GM19025 (cell line): ENCODE measurements around the gene SIGLECL1.

Experiments
- ATAC-seq: cut with Tn5 transposase; IDR thresholded peaks from one replicate; pipeline ENCODE4 v1.9.1; 2021; ENCODE audit warnings: mild to moderate bottlenecking, low read depth, moderate library complexity; ENCODE audit not compliant: unreplicated experiment

SIGLECL1 gene

DNA sequence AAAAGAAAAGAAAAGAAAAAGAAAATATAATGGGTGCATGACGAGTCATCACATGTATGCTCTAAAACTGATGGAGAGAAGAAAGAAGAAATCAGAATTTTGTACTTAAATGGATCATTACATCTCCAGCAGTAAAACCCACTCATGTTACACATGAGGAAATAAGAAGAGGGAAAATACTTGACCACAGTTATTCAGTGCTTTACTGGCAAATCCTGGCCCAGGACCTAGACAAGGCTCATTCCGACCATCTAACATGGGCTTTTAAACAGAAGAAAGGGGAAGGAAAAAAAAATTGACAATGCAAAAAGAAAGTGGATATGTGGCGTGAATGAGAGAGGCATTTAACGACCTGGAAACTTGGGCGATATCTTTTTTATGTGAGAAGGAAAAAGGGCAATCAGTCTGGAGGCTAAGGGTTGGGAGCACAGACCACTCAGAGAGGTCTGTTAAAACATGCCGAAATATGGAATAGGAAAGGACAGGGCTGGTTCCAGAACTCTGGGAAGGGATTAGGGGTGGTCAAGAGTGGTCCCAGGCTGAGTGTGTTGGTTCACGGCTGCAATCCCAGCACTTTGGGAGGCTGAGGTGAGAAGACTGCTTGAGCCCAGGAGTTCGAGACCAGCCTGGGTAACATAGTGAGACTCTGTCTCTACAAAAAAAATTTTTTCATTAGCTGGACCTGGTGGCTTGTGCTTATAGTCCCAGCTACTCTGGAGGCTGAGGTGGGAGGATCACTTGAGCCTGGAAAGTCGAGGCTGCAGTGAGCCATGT is 1.6 kb downstream of the SIGLECL1 start:
- ATAC-seq, result no peak

- ATAC-seq, result no peak
Observed at GRCh38 chr19:51253088-51253806, 2.4 kb downstream of the SIGLECL1 start.

- no peak for ATAC-seq
Observed at GRCh38 chr19:51256155-51256625, 5.3 kb downstream of the SIGLECL1 start.

- ATAC-seq, result no peak
Observed at GRCh38 chr19:51257471-51257870, 6.6 kb downstream of the SIGLECL1 start.

GRCh38 chr19:51258165-51259160 is 7.6 kb downstream of the SIGLECL1 start:
- ATAC-seq, result no peak

GRCh38 chr19:51259348-51260245 is 8.7 kb downstream of the SIGLECL1 start:
- ATAC-seq, result no peak

- no peak for ATAC-seq
Observed at GRCh38 chr19:51263808-51264207, 12.9 kb downstream of the SIGLECL1 start.

DNA sequence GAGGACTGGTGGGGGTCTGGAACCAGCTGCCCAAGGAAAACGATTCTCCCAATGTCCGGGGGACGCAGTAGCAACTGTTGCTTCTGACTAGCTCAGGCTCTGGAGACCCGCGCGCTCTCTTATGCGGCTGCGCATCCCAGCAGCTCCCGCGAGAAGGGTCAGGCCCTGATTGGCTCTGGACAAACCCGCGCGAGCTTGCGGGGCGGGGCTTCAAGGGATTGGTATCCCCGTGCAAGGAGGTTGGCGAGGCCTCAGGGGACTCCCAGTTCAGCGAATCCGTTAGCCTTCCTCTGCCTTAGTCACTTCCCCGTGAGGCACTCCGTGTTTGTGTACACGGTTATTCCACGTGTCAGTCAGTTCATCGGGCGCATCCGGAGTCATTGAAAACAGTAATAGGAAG is 20.2 kb downstream of the SIGLECL1 start:
- ATAC-seq, result no peak

DNA sequence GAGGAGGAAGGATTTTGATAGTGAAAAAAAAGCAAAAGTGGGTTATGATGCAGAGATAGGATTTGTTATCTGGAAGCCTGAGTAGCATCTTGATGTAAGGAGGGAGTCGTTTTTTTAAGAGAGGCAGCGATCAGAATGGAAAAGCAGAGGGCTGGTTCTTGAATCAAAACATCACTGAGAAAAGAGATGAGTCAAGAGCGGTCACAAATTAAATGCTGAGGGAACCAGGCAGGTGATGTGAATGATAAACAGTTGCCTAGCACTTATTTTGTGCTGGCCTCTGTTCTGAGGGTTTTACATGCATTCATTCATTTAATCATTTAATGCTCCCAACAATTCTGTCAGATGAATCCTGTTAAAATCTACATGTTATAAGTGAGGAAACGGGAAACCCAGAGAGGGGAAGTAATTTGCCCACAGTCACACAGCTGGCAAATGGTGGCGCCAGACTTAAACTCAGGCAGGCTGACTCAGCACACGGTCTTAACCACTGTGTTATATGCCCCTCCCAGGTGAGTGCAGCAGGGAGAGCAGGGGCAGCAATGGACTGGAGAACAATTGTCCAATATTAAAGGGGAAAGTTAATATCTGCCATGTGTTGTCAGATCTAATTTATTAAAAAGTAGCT is 21.4 kb downstream of the SIGLECL1 start:
- ATAC-seq, result no peak

- no peak for ATAC-seq
Observed at GRCh38 chr19:51274049-51274770, 23.3 kb downstream of the SIGLECL1 start.

DNA sequence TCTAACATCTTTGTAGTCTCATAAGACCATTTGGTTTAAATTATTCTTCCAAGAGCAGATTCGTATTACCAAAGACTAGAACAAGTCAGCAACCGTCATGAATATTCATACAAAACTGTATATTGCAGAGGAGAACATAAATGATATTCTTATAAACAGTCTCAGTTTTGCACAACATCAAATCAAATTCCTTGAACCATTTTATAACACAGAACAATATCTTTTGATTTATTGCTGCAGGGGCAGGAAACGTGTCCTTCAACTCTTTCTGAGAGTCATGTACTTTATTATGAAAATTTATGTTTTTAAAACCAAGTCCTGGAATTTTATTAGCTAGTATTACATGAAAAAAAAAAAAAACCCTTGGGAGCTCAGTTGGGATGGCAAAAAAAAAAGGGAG is 26.2 kb downstream of the SIGLECL1 start:
- no peak for ATAC-seq

GRCh38 chr19:51282335-51282734 is 31.5 kb downstream of the SIGLECL1 start:
- no peak for ATAC-seq

GRCh38 chr19:51285682-51286081 is 34.8 kb downstream of the SIGLECL1 start:
- ATAC-seq, result no peak

DNA sequence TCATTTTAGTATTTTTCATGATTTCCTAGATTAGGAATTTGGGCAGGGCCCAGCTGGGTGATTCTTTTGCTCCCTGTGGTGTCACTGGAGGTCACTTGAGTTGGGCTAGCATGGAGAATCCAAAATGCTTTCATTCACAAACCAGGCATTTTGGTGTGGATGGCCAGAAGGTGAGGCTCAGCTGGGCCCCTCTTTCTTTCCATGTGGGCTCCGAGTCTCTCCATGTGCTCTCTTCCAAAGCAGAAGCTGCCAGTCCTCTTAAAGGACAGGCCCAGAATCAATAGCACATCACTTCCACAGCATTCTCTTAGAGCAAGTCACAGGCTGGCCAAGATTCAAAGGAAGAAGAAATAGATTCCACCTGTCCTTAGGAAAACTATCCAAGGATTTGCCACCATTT is 38.8 kb downstream of the SIGLECL1 start:
- ATAC-seq, result no peak

GRCh38 chr19:51292971-51293370 is 42.1 kb downstream of the SIGLECL1 start:
- ATAC-seq, result no peak

DNA sequence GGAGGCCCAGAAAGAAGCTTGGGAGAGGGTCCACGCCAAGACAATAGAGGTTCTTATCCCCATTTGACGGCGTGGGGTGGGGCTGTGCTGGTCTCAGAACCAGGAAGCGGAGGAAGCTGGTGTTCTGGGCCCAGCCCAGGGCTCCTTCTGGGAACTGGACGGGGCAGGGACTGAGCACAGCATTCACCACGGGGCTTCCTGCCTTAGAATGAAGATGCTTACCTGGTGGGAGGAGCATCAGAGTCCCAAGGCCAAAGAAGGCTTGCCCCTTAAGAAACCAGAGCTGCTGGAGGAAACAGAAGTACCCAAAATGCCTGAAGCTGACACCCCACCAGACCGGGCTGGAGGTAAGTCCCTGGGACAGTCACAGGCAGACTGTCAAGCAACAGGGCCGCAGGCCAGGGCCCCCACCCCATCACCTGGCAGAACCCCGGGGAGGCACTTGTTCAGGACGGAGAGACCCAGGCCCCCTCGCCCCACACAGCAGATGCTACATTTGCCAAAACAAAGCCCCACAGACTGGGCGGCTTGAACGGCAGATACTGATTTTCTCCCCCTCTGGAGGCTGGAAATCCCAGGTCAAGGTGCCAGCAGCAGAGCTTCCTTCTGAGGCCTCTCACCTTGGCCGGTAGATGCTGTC is 42.8 kb downstream of the SIGLECL1 start:
- no peak for ATAC-seq

DNA sequence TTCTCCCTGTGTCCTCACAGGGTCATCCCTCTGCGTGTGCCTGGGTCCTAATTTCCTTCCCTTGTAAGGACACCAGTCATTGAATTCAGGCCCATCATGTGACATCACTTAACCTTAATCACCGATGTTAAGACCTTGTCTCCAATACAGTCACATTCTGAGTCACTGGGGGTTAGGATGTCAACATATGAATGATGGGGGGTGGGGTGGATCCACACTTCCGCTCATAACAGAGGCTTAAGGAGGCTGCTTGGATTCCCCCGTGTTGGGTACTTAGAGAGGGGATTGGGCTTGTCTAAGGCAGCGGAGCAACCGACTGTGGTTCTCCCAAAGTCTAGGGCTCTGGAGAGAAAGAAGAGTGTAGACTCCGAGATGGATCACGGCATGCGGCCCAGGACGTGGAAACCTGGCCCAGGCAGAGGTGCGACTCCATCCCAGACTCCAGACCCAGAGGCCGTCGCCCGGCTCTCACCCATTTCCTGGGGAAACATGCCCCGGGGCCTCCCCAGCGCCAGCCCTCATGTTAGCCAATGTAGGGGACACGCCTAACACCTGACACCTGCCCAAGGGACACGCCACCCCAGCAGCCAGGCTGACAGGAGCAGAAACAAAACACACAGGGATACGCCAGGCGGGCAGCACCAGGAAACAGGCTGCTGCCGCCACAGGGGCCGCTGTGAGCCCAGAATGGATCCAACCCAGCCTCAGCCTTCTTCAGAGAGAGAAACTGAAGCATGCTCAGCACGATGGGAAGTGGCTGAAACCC is 43.5 kb downstream of the SIGLECL1 start:
- no peak for ATAC-seq
